ENCODE measurements around the gene DNAJC3.
"Not testable (repeated sequence)": the region's sequence is repeated elsewhere in the genome, so short reads cannot be mapped to it uniquely, and the experiment has no call there.

The DNAJC3 gene, protein sequence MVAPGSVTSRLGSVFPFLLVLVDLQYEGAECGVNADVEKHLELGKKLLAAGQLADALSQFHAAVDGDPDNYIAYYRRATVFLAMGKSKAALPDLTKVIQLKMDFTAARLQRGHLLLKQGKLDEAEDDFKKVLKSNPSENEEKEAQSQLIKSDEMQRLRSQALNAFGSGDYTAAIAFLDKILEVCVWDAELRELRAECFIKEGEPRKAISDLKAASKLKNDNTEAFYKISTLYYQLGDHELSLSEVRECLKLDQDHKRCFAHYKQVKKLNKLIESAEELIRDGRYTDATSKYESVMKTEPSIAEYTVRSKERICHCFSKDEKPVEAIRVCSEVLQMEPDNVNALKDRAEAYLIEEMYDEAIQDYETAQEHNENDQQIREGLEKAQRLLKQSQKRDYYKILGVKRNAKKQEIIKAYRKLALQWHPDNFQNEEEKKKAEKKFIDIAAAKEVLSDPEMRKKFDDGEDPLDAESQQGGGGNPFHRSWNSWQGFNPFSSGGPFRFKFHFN

DNA sequence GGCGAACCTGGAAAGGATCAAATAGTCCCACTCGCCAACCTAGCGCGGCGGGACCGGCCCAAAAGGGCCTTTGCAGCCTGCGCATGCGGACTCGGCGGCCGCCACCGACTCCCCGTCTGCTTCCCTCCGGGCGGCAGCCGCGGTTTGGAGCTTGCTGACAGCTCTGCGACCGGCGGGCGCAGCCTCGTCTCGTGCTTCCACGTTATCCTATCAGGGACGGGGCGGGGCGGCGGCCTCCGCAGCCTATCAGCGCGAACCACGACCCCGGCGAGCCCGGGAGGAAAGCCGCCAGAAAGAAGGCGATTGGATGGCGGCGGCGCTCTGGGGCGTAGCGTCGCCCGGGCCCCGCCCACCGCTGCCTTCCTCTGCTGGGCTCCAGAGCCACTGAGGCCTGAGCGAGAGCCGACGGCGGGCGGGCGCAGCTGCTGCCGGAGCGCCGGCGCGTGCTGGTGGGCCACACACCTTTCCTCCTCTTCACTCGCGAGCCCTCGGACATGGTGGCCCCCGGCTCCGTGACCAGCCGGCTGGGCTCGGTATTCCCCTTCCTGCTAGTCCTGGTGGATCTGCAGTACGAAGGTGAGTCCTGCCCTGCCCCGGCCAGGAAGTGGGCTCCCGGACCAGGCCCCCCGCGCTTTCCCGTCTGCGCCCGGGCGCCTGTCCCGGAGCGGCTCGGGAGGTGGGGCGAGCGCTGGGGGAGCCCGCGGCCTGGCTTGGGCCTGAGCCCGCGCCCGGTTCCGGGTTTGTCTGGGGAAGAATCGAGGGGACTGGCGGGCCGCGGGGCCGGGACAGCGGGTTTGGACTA lies at the start of gene DNAJC3:
TSS of gene DNAJC3 (plus strand) at position 378 of the 802 bp plus-strand sequence. CDS start at position 495, 117 bp downstream.
- DNase-seq (ENCODE audit: low spot score), result peak; percentile 87

GRCh38 chr13:95627590-95627989 lies 49.3 kb upstream of the DNAJC3 start:
- no peak for DNase-seq (ENCODE audit: low spot score)

DNA sequence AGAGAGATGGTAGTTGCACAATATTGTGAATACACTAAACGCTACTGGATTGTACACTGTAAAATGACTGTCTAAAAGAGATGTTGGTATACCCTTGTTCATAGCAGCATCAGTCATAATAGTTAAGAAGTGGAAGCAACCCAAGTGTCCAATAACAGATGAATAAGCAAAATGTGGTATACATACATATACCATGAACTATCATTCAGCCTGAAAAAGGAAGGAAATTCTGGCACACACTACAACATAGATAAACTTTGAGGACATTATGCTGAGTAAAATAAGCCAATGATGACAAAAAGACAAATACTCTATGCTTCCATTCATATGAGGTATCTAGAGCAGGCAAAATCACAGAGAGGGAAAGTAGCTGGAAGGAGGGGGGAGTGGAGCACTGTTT lies 48.5 kb upstream of the DNAJC3 start:
- DNase-seq (ENCODE audit: low spot score), result no peak

DNA sequence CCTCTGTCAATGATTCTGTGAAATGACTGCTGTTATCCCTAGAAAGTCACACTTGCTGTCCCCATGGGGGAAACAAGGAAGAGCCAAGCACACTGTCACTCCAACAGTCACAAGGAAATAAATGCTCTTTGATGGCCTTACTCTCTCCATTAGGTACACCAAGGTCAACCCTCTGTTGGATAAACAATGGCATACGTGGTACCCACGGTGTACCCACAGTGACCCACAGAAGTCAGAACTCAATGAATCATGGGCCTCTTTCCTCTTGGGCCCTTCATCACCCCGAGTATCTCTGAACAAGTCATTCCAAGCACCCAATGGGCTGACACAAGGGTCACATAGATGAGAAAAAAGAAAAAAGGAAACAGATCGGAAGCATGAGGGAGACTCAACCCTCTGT lies 47.9 kb upstream of the DNAJC3 start:
- no peak for DNase-seq (ENCODE audit: low spot score)

- DNase-seq (ENCODE audit: low spot score), result no peak
These were observed 46.3 kb upstream of the DNAJC3 start for GRCh38 chr13:95630593-95630992.

GRCh38 chr13:95636853-95637252 lies 40.1 kb upstream of the DNAJC3 start:
- no peak for DNase-seq (ENCODE audit: low spot score)

- DNase-seq (ENCODE audit: low spot score), result no peak
These were observed 35.5 kb upstream of the DNAJC3 start for GRCh38 chr13:95641291-95642027.

DNA sequence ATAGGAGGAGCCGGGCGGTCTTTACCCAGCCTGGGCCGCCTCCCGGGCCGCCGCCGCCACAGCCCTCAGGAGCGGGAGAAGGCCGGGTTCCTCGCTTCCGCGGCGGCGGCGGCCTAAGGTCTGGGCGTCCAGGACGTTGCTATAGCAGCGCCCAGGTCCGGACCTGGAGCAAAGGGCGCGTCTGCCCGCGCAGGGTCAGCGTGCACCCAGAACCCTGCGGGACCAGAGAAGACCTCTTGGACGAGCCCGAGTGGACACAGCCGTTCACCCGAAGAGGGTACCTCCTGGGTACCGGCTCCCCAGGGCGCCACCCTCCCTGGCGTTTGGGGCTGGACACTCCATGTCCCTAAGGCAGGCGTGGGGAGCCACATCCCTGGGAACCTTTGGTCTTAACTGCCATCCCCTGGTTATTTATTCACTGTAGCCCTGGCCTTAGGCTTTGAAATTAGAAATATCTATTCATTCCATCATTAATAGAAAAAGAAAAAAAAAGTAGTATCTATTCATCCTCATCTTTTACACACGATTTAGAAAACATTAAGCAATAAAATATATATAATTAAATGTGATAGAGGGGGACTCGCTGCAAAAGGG lies 34.8 kb upstream of the DNAJC3 start:
- peak; percentile 26 for DNase-seq (ENCODE audit: low spot score)

- DNase-seq (ENCODE audit: low spot score), result no peak
These were observed 33.9 kb upstream of the DNAJC3 start for GRCh38 chr13:95642999-95643398.

- DNase-seq (ENCODE audit: low spot score), result no peak
These were observed 33.4 kb upstream of the DNAJC3 start for GRCh38 chr13:95643571-95643935.

- DNase-seq (ENCODE audit: low spot score), result no peak
These were observed 32.9 kb upstream of the DNAJC3 start for GRCh38 chr13:95643936-95644598.

- DNase-seq (ENCODE audit: low spot score), result peak; percentile 35
These were observed 32.3 kb upstream of the DNAJC3 start, which contains the start of gene DZIP1 for GRCh38 chr13:95644601-95645052. DZIP1 (minus strand) TSS chr13:95644706; CDS start chr13:95642029, 2,677 bp downstream.

- no peak for DNase-seq (ENCODE audit: low spot score)
These were observed 29.6 kb upstream of the DNAJC3 start for GRCh38 chr13:95647321-95647720.

GRCh38 chr13:95650696-95651095 lies 26.2 kb upstream of the DNAJC3 start:
- DNase-seq (ENCODE audit: low spot score), result no peak

DNA sequence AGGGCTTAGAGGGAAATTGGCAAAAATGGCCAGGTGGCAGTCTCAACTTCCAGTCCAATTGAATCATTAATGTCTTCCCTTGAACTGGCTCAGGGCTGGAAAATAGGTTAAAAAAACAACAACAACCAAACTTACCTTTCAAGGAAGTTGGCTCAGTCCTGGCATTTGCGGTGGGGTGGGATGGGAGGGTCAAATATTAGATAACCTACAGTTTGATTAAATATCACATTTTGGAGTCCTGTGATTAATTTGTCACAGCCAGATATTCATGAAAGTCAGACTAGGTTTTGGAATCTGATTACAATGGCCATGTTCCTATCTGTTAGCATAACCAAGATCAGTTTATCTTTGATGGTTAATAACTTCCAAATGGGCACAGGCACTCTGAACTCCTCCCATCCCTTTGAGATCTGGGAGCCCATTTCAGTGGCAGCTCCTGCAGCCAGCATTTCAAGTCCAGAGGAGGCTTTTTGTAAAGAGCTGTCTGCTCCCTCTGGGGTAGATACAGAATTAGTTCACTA lies 24.6 kb upstream of the DNAJC3 start:
- no peak for DNase-seq (ENCODE audit: low spot score)

DNA sequence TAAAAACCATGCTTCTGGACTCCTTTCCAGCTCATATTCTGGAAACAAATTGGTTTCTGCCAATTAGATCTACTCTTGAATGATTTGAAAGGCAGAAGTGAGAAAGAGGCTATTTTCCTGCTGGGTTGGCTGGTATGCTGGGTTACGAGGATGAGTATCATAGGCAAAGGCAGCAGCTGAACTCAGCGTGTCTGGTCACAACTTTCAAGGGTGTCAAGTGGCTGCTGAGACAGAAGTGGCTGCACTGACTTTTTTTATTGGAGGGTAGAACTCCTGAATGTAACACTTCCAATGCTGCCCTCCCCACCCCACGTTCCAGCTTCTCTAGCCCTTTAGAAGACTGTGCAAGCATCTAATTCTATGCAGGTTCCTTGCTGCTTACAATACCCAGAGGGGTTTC lies 24.1 kb upstream of the DNAJC3 start:
- DNase-seq (ENCODE audit: low spot score), result no peak

DNA sequence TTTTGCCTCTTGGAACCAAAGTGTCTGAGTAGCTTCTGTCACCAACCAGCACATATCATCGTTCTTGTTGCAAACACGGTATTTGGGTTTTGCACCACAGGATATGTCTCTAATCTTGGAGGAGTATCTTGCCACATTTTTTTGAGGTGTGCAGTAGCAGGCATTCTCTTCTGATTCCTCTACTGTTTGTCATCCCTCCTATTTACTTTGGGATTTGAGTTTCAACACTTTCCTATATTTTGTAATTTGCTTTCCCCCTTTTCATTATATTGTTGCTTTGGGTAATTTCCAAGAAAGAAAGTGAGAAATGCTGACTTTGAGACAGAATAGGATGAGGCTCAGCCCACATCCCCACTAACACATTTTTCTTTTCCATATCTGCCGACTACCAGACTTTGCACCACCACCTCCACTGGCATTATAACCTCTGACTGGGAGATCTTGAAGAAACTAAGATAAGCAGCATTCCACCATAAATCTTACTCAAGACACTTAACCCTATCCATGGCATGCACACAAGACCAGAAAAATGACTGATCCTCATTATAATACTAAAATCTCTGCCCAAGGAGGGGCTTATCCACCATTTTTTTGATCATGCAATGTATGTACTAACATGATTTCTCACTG lies 20.4 kb upstream of the DNAJC3 start:
- no peak for DNase-seq (ENCODE audit: low spot score)

DNA sequence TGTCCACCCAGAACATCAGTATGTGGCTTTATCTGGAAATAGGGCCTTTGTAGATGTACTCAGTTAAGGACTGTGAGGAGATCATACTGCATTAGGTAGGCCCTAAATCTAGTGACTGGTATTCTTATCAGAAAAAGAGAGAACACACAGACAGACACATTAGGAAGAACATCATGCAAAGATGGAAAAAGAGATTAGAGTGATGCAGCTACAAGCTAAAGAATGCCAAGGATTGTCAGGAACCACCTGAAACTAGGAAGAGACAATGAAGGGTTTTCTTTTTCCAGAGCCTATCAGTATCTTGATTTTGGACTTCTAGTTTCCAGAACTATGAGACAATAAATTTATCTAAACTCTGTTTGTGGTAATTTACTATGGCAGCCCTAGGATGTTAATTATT lies 17.4 kb upstream of the DNAJC3 start:
- DNase-seq (ENCODE audit: low spot score), result no peak

DNA sequence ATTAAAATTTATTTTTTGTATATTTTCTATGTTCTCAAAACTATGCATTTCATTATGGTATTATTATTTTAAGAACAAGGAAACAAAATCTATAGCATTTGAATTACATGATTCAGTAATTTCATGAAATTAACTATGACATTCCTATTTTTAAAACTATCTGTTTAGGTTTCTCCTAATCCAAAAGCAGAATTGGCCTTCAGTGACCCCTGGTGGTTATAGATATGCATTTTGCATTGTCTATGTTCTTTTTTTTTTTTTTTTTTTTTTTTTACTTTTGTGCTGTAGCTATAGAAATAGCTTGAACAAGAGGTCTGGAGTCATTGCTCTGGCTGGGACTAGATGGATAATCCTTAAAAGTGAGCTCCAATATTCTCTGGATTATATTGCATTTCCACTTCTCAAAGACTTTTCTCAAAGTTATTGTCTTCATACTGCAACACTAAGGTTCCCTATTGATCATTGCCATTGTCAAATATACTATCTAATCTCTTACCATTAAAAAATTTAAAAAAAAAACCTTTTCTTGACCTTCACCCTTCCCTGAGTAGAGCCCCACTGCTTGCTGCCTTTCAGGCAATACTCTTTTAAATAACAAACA lies 15.9 kb upstream of the DNAJC3 start:
- no peak for DNase-seq (ENCODE audit: low spot score)

DNA sequence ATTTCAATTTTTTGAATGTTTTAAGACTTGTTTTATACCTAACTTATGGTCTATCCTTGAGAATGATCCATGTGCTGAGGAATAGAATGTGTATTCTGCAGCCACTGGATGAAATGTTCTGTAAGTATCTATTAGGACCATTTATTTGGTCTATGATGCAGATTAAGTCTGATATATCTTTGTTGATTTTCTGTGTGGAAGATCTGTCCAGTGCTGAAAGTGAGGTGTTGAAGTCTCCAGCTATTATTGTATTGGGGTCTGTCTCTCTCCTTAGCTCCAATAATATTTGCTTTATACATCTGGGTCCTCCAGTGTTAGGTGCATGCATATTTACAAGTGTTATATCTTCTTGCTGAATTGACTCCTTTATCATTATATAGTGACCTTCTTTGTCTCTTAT lies 9.7 kb upstream of the DNAJC3 start:
- not testable (repeated sequence) for DNase-seq (ENCODE audit: low spot score)
